GM18517 (cell line): ENCODE measurements around the gene SLC22A17.
"Not testable (repeated sequence)": the region's sequence is repeated elsewhere in the genome, so short reads cannot be mapped to it uniquely, and the experiment has no call there.

Source experiments
- ATAC-seq: cut with Tn5 transposase; IDR thresholded peaks from one replicate; pipeline ENCODE4 v1.9.1; 2021; ENCODE audit warnings: mild to moderate bottlenecking, moderate library complexity; ENCODE audit not compliant: unreplicated experiment

Gene SLC22A17

DNA sequence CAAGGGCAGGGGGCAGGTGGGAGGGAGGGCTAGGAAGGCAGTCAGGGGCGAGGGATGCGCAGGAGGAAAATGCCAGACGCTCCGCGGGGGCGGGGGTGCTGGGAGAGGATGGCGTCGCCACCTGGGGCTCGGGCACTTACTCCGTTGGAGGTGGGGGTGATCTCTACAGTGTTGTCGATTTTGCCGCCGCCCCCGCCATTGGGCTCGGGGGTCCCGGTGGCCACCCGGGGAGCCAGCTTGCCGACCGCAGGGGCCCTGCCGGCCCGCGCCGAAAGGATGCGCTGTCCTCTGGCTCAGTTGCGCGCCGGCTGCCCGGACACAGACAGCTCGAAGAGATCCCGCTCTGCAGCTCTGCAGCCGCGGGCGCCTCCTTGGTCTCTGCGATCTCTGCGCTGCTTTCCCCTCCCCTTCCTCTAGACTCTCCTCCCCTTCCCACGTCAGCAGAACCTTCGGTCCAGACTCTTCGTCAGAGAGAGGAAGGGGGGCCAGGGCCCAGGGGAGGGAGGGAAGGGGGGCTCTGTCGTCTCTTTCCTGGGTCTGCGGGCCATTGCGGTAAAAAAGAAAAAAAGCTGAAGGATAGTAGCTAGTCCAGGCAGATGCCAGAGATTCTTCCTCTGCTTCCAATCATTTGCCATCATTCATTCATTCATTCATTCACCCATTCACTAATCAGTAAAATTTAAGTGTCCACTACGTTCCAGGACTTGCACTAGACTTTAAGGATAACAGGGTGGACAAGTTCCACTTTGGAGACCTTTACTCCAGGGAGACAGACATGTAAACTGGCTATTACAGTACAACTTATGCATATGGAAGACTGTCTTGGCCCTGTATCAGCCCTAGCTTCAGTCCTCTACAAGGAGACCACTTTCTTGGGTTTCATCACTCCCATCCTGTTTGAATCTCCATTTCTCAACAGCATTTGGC lies at the start of gene SLC22A17:
SLC22A17 (minus strand) TSS at position 382 of the 927 bp plus-strand sequence.
- ATAC-seq = no peak

GRCh38 chr14:23401291-23401690 lies 48.6 kb upstream of the SLC22A17 start:
- ATAC-seq = no peak

DNA sequence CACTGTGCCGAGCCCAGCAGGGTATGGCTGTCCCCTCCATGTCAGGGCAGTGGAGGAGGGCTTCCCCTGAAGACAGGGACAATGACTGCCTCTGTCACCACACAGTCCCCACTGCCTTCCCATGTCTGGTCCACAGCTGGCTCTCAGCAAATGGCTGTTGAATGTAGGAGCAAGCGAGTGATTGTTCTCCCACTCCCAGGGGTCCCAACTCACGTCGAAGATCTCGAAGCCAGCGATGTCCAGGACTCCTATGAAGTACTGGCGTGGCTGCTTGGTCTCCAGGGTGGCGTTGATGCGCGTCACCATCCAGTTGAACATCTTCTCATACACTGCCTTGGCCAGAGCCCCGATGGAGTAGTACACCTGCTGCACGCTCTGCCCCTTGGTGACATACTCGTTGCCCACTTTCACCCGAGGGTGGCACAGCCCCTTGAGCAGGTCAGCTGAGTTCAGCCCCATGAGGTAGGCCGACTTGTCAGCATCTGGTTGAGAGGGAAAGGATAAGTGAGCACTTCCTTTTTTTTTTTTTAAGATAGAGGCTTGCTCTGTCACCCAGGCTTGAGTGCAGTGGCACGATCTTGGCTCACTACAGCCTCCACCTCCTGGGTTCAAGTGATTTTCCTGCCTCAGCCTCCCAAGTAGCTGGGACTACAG lies 47.9 kb upstream of the SLC22A17 start:
- ATAC-seq = not testable (repeated sequence)

DNA sequence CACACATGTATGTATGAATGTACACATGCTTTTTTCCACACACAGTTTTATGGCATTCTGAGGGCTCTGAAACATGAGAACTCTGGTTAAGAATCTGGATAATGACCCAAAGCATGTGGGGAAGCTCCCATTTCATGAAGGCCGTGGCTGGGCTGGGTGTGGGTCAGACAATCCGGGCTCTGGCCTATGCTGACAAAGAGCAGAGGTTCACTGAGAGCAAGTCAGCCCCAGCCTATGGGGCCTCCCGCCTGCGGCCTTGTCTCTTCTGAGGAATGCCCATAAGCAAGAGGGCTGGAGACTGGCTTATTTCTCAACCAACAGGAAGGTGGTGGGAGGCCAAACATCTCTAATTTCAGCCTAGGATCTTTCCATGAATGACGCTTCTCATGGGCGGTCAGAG lies 46.9 kb upstream of the SLC22A17 start:
- no peak for ATAC-seq

DNA sequence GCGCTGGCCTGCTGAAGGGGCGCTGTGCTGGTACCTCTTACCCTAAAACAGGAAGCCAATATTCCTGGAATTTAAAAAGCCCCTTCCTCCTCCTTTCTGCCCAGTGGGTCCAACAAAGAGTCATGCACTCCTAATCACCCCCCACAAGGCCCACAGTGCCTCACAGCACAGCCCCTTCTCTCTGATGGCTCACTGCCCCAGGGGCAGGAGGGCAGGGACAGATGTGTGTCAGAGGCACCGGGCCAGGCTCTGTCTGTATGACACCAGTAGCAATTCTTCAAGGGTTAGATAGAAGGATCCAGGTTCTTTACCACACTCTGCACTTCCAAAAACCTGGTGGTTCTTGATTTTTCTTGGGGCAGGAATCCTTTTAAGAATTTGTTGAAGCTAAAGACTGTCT lies 46.4 kb upstream of the SLC22A17 start:
- ATAC-seq = no peak

DNA sequence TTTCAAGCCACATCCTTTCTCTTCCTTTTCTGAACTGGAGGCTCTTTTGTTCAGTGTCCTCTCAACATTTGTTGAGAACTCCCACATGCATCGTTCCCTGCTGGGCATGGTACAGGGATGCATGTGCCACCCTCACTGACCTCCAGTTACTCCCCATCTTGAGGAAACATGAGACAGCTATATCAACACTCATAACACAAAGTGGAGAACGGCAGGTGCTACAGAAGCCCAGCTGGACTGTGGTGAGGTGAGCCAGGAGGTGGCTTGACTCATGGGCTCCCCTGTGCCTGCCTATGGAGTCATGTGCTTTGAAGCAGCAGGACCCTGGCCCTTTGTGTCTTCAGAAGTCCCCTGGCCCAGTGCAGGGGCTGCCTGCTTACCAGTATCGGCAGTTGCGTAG lies 45.7 kb upstream of the SLC22A17 start:
- no peak for ATAC-seq

DNA sequence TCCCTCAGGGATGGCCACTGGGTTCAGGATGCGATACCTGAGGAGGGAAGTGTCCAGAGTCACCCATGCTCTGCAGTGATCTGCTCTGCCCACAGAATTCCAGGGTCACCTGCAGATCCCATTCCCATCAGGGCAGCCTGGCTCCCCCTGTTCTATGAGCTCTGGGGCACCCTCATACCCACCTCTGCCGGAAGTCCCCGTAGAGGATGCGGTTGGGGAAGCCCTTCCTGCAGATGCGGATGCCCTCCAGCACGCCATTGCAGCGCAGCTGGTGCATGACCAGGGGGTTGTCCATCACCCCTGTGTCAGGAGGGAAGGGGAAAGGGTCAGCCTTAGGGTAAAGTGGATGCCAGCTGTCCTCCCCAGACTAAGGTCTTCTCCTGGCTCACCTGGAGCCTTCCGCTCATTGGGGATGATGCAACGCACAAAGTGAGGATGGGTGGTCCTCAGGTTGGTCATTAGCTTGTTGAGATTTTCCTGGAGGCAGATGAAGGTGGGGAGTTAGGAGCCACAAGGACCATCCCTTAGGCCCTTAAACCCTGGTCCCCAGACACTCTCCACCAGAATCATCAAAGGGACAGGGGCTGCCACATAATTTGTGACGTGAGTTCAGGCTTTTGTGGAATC lies 44.2 kb upstream of the SLC22A17 start:
- no peak for ATAC-seq

- ATAC-seq = no peak
Observed at GRCh38 chr14:23396126-23396525, 43.4 kb upstream of the SLC22A17 start.

- ATAC-seq = no peak
Observed at GRCh38 chr14:23392613-23393012, 39.9 kb upstream of the SLC22A17 start.

DNA sequence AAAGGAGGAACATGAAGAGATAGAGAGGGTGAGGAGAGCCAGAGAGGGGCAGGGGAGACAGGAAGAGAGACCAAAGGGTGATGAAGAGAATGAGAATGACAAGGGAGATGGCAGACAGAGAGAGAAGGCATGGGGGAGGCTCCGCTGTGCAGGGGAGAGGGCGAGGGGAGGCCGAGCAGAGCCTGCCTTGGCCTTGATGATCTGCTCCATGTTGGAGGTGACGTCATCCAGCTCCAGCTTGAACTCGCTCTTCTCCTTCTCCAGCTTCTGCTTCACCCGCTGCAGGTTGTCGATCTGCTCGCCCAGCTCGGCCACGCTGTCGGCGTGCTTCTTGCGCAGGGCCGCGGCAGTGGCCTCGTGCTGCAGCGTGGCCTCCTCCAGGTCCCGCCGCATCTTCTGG lies 37.2 kb upstream of the SLC22A17 start:
- not testable (repeated sequence) for ATAC-seq

DNA sequence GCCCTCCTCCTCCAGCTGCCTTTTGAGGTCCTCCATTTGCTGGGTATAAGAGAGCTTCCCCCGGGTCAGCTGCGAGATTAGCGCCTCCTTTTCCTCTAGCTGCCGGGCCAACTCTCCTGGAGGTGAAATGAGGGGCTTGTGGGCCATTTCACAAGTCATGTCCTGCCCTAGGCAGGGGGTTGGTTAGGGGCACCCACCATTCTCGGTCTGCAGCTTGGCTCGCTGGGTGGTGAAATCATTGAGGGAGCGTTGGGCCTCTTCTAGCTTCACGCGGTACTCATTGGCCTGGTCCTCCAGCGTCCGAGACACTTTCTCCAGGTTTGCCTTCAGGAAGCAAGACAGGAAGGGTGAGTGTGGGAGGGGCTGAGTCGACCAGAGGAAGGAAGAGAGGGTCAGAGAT lies 36.7 kb upstream of the SLC22A17 start:
- no peak for ATAC-seq

- ATAC-seq = no peak
Observed at GRCh38 chr14:23388996-23389395, 36.3 kb upstream of the SLC22A17 start.

- ATAC-seq = no peak
Observed at GRCh38 chr14:23387916-23388882, 35.5 kb upstream of the SLC22A17 start.

- ATAC-seq = no peak
Observed at GRCh38 chr14:23386999-23387398, 34.3 kb upstream of the SLC22A17 start.

DNA sequence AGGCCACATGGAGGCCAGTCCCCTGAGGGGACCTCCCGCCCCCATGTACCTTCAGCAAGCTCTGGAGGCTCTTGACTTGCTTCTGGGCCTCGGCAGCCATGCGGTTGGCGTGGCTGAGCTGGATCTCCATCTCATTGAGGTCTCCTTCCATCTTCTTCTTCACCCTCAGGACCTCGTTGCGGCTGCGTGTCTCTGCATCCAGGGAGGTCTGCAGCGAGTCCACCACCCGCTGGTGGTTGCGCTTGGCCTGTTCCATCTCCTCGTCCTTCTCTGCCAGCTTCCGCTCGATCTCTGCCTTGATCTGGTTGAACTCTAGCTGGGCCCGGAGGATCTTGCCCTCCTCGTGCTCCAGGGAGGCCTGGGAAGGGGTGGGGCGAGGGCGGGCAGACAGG lies 33.6 kb upstream of the SLC22A17 start:
- not testable (repeated sequence) for ATAC-seq

DNA sequence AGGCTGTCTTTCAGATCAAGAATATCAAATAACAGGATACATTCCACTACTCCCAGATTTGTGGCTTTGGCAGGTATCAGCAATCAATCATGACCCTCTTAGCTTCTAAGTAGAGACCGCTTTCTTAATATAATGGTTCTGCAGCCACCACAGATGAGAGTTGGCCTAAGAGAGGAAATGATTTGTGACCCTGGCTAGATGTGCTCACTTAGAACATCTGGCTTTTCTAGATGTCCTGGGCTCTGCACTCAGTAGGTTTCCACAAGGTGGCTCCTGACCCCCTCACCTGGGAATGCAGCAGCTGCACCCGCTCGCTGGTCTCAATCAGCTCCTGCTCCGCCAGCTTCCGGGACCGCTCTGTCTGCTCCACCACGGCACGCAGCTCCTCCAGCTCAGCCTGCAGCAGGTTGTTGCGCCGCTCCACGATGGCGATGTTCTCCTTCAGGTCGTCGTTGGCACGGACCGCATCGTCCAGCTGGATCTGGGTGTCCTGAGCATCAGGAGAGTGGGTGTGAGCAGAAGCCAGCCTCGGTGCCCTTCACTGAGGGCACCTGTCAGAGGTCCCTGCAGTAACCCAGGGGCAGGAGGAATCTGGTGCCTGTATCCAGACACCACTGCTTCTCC lies 33.1 kb upstream of the SLC22A17 start:
- ATAC-seq = no peak

DNA sequence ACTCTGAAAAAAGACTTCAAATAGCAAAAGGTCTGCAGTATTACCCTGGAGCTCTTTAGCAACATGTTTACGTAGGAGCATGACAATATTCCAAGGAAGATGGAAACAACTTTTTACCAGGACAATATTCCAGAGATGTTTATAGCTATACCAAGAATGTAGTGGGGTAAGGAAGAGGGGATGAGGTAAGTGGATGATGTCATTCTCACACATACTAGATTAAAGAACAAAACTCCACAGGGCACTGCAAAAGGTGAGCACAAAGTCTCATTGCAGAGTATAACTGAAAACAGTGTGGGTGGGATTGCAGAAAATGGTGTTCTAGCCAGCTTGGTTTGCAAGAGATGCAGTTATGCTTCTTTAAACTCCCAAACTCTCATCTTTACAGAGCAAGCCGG lies 32.6 kb upstream of the SLC22A17 start:
- ATAC-seq = no peak

GRCh38 chr14:23384364-23385080 lies 31.8 kb upstream of the SLC22A17 start:
- ATAC-seq = no peak

DNA sequence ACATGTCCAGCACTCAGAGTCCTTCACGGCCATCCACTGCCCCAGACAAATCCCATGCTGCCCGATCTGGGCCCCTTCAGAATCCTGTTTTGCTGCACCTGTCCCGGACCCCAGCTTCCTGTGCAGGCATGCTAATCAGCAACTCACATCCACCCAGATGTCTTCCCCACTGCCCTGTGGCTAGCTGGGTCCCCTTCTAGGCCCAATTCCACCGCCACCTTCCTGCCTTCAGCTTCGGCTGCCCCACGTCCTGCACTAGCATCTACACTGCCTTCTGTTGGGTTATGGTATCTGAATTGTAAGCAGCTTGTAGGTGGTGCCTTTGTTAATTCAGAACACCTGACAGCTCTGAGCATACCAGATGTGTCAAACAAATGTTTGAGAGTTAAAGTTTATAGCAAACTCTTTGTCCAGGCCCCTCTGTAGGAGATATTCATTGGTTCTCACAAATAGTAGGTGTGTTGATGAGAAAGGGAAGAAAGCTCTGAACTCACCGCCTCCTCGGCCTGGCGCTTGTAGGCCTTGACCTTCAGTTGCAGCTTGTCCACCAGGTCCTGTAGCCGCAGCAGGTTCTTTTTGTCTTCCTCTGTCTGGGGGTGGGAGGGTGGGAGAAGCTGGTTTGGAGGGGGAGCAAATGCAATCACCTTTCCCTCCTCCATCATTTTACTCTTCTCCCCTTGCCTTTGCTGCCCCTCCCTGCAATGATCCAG lies 30.2 kb upstream of the SLC22A17 start:
- ATAC-seq = no peak
